PC-9 (cell line): ENCODE results near the gene UTP18. TPM values are rescaled to one million over a fixed set of nuclear protein-coding genes. Genes with fewer than 3 reads are reported as not detected.
"Not testable (repeated sequence)": the region's sequence is repeated elsewhere in the genome, so short reads cannot be mapped to it uniquely, and the experiment has no call there.

Experiments
- BruUV-seq: library from RNA; stranded (reverse); fragments of 400-500 nt; replicated peaks from 2 replicates; lab custom pipeline; 2021; lab: Mats Ljungman, UMichigan
- CTCF ChIA-PET: fragments of 300-600 bp; sonication (Branson Sonifier 250); formaldehyde crosslinking; loops from one replicate; lab custom pipeline; 2022; ENCODE audit warnings: antibody characterized with exemption; lab: Charles Lee
- POLR2A ChIA-PET: fragments of 300-600 bp; sonication (Branson Sonifier 250); formaldehyde crosslinking; loops from one replicate; lab custom pipeline; 2022; ENCODE audit warnings: antibody characterized with exemption; ENCODE audit not compliant: unreplicated experiment; lab: Charles Lee
- DNase-seq, 2 experiments: peaks; one replicate each; pipeline versions ENCODE4 v3.0.0 to v3.0.0-alpha.2; 2015 to 2022; ENCODE audit warnings: mixed read lengths in 1 of 2
- H2AFZ ChIP-seq: fragments of 200-600 bp; sonication (generic); 2 replicates; pipeline ENCODE4 v1.8.1; 2017; ENCODE audit warnings: antibody characterized with exemption
- H3F3A ChIP-seq: fragments of 200-600 bp; sonication (generic); 2 replicates; pipeline ENCODE4 v1.8.1; 2017; ENCODE audit warnings: antibody characterized with exemption, mild to moderate bottlenecking, low read depth; ENCODE audit not compliant: insufficient read depth
- H3K27ac ChIP-seq: fragments of 200-600 bp; sonication (generic); 2 replicates; pipeline ENCODE4 v1.6.1; 2016; ENCODE audit warnings: mixed run types
- H3K27me3 ChIP-seq: fragments of 200-600 bp; sonication (generic); 2 replicates; pipeline ENCODE4 v1.6.1; 2016; ENCODE audit warnings: low read depth, mixed run types; ENCODE audit not compliant: insufficient read depth
- H3K36me3 ChIP-seq: fragments of 200-600 bp; sonication (generic); 2 replicates; pipeline ENCODE4 v1.6.1; 2016; ENCODE audit warnings: low read depth, mixed run types
- H3K4me1 ChIP-seq: fragments of 200-600 bp; sonication (generic); replicated peaks from 2 replicates; pipeline ENCODE4 v1.6.1; 2016; ENCODE audit warnings: mixed run types; ENCODE audit not compliant: insufficient read depth
- H3K4me2 ChIP-seq: fragments of 200-600 bp; sonication (generic); 2 replicates; pipeline ENCODE4 v1.6.1; 2017; ENCODE audit warnings: mixed run types
- H3K4me3 ChIP-seq: fragments of 200-600 bp; sonication (generic); 2 replicates; pipeline ENCODE4 v1.6.1; 2016; ENCODE audit warnings: mixed run types
- H3K79me2 ChIP-seq: fragments of 200-600 bp; sonication (generic); 2 replicates; pipeline ENCODE4 v1.6.1; 2017; ENCODE audit warnings: low read depth, mixed run types
- H3K9me2 ChIP-seq: fragments of 200-600 bp; sonication (generic); 2 replicates; pipeline ENCODE4 v1.8.1; 2017; ENCODE audit warnings: mild to moderate bottlenecking; ENCODE audit not compliant: insufficient read depth
- H3K9me3 ChIP-seq: fragments of 200-600 bp; sonication (generic); 2 replicates; pipeline ENCODE4 v1.8.1; 2016; ENCODE audit warnings: low read depth; ENCODE audit not compliant: insufficient read depth
- H4K20me1 ChIP-seq: fragments of 200-600 bp; sonication (generic); 2 replicates; pipeline ENCODE4 v1.8.1; 2017; ENCODE audit not compliant: insufficient read depth
- EZH2 ChIP-seq: fragments of 200-600 bp; sonication (generic); IDR thresholded peaks from 2 replicates; pipeline ENCODE4 v1.8.0; 2017; ENCODE audit warnings: antibody characterized with exemption, low read depth
- intact Hi-C: fragments of 100-400 bp; cut with micrococcal nuclease; formaldehyde crosslinking; loops from one replicate; pipeline ENCODE4 v1.10.0; 2022; ENCODE audit not compliant: unreplicated experiment
- total RNA-seq: library from RNA; stranded (reverse); gene quantifications from 2 replicates; pipeline ENCODE4 v1.2.3, GENCODE V29; 2021
- TF ChIP-seq, protein P1 (sequence below): fragments of 200-600 bp; sonication (generic); conservative IDR thresholded peaks from 2 replicates; pipeline ENCODE4 v1.6.1; 2017; ENCODE audit warnings: mixed run types, antibody characterized with exemption, mild to moderate bottlenecking, moderate library complexity

The UTP18 gene
- total RNA-seq, 1 experiment from 2014 or later: 31.8 TPM

DNA sequence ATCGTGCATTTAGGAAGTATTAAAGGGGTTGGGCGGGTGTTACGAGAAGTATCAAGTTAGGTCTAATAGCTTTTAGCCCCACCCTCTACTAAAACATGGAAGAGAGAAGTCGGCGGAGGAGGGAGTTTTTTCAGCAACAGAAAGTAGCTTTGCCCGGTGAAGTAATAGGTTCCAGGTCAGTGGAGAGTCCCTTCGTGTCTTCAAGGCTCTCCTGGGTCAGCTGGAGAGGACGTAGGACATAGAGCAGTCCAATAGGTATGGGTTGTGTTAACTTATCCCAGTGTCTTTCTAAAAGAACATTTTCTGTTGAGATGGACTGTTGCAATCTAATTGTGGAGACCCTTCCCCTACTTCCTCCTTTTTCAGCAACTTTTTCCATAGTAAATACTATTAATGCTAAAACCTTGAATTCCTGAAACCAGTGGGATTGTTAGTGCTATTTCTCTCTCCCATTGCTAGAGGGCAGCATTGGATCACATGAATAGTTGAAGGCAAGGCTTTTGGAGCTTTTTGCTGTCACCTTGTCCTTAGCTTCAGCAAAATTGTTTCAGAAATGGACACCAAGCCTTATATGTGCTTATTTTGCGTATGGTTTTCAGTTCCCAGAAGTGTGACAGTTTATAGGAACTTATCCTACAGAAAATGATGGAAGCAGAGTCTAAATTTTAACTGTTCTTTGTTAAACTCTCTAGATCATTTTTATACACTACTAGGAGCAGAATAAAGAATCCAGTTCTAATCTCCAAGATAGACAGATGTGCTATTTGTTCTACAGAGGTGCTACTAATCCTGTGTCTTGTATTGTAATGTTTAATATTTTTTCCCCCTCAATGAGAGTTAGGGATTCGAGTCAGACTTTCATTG is 38.4 kb downstream of the UTP18 start:
- H3K4me3 ChIP-seq: no peak overlapping the region
- no peak overlapping the region for H3K27ac ChIP-seq
- CTCF ChIA-PET: interaction anchor here (0.5 to 0.6 kb wide), 2 partner anchors 29 to 237 kb away, joined by 3 read pairs; no protein-coding TSS in a partner anchor
- H3K4me2 ChIP-seq: no peak overlapping the region
- no peaks in the 10 kb centered on the region for H3K9me3 ChIP-seq
- no peak overlapping the region for H2AFZ ChIP-seq
- H4K20me1 ChIP-seq: no peaks in the 10 kb centered on the region; the same call in 1 of the 2 replicates
- H3F3A ChIP-seq: no peaks in the 10 kb centered on the region
- DNase-seq: no peak
- intact Hi-C loops: loop anchor here (1.0 to 2.0 kb wide), 2 partner anchors 238 to 808 kb away; no protein-coding TSS in a partner anchor
- TF ChIP-seq, protein P1, sequence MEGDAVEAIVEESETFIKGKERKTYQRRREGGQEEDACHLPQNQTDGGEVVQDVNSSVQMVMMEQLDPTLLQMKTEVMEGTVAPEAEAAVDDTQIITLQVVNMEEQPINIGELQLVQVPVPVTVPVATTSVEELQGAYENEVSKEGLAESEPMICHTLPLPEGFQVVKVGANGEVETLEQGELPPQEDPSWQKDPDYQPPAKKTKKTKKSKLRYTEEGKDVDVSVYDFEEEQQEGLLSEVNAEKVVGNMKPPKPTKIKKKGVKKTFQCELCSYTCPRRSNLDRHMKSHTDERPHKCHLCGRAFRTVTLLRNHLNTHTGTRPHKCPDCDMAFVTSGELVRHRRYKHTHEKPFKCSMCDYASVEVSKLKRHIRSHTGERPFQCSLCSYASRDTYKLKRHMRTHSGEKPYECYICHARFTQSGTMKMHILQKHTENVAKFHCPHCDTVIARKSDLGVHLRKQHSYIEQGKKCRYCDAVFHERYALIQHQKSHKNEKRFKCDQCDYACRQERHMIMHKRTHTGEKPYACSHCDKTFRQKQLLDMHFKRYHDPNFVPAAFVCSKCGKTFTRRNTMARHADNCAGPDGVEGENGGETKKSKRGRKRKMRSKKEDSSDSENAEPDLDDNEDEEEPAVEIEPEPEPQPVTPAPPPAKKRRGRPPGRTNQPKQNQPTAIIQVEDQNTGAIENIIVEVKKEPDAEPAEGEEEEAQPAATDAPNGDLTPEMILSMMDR: peak; percentile 80
- TF ChIP-seq EZH2: no peak
- POLR2A ChIA-PET: no interaction called here
- H3K4me1 ChIP-seq: no peaks in the 10 kb centered on the region
- H3K9me2 ChIP-seq: no peaks in the 10 kb centered on the region
- peaks cover 2% of the 10 kb centered on the region; the same call in 1 of the 2 replicates for H3K36me3 ChIP-seq
- no TSS peak for BruUV-seq
- H3K79me2 ChIP-seq: no peaks in the 10 kb centered on the region
- no peaks in the 10 kb centered on the region for H3K27me3 ChIP-seq

DNA sequence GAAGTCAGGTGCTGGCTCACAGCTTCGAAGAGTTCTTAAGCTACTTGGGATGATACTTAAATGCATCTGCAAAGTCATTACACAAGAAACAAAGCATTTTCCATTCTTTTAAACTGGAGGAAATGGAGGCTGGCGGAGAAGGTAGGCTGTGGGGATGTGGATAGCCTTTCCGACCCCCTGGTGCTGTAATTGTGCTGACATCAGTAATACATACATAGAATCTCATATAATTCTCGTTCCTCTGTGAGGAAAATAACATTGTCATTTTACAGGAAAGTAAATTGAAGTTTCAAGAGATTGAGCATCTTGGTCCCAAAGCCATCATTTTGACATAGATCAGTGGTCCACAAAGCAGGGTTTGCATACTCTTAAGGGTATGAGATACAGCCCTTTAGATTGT is 39.5 kb downstream of the UTP18 start:
- H4K20me1 ChIP-seq: no peaks in the 10 kb centered on the region; the same call in 1 of the 2 replicates
- TF ChIP-seq, protein P1: no peak
- no peak for TF ChIP-seq EZH2
- H3K79me2 ChIP-seq: no peaks in the 10 kb centered on the region
- H3K4me1 ChIP-seq: no peaks in the 10 kb centered on the region
- no peak overlapping the region for H3K4me2 ChIP-seq
- H3K36me3 ChIP-seq: no peaks in the 10 kb centered on the region
- POLR2A ChIA-PET: no interaction called here
- H3K27ac ChIP-seq: no peak overlapping the region
- no peaks in the 10 kb centered on the region for H3F3A ChIP-seq
- H3K4me3 ChIP-seq: no peak overlapping the region
- no peak overlapping the region for H2AFZ ChIP-seq
- no peaks in the 10 kb centered on the region for H3K9me2 ChIP-seq
- intact Hi-C loops: loop anchor here (1.0 to 2.0 kb wide), 2 partner anchors 236 to 807 kb away; no protein-coding TSS in a partner anchor
- BruUV-seq: no TSS peak
- H3K27me3 ChIP-seq: no peaks in the 10 kb centered on the region; the same call in 1 of the 2 replicates
- no peak for DNase-seq
- CTCF ChIA-PET: no interaction called here
- H3K9me3 ChIP-seq: no peaks in the 10 kb centered on the region

DNA sequence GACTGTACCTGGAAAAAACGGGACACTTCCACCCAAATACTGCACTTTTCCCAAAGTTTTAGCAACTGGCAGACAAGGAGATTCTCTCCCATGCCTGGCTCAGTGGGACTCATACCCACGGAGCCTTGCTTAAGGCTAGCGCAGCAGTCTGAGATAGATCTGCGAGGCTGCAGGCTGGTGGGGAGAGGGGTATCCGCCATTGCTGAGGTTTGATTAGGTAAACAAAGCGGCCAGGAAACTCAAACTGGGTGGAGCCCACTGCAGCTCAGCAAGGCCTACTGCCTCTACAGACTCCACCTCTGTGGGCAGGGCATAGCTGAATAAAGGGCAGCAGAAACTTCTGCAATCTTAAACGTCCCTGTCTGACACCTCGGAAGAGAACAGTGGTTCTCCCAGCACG is 44.8 kb downstream of the UTP18 start:
- intact Hi-C loops: no loop called here
- no peak for DNase-seq
- peaks cover 21% of the 10 kb centered on the region; the same call in 1 of the 2 replicates for H3K27me3 ChIP-seq
- H3K9me3 ChIP-seq: no peaks in the 10 kb centered on the region
- H3K36me3 ChIP-seq: no peaks in the 10 kb centered on the region
- TF ChIP-seq EZH2: no peak
- TF ChIP-seq, protein P1: no peak
- H4K20me1 ChIP-seq: no peaks in the 10 kb centered on the region
- H3K27ac ChIP-seq: no peak overlapping the region
- no TSS peak for BruUV-seq
- ChIA-PET POLR2A (no interaction called here), CTCF (no interaction called here)
- H3K4me3 ChIP-seq: no peak overlapping the region
- no peaks in the 10 kb centered on the region for H3K4me1 ChIP-seq
- H2AFZ ChIP-seq: no peak overlapping the region
- no peaks in the 10 kb centered on the region for H3K9me2 ChIP-seq
- H3K79me2 ChIP-seq: no peaks in the 10 kb centered on the region
- H3K4me2 ChIP-seq: no peak overlapping the region
- no peaks in the 10 kb centered on the region for H3F3A ChIP-seq

DNA sequence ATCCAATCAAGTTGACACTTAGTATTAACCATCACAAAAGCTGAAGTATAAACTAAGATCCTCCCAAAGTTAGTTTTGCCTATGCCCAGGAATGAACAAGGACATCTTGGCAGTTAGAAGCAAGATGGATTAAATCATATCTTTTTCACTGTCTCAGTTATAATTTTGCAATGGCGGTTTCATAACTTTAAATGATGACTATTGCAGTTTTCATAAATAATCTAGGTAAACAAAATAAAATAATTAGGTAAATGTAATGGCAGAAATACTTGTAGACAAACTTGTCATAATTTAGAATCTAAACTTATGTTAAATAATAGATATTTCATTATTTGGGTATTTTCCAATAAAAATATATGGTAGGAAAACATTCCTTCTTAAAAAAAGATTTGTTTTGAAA is 51.7 kb downstream of the UTP18 start:
- intact Hi-C loops, H3K9me2 ChIP-seq, H4K20me1 ChIP-seq, H3K27ac ChIP-seq, H2AFZ ChIP-seq, H3K79me2 ChIP-seq, BruUV-seq, H3K9me3 ChIP-seq, DNase-seq, CTCF ChIA-PET, H3F3A ChIP-seq, H3K36me3 ChIP-seq, H3K4me1 ChIP-seq, H3K4me2 ChIP-seq, H3K27me3 ChIP-seq, POLR2A ChIA-PET, H3K4me3 ChIP-seq: not testable (repeated sequence)
